PC-9 (cell line): Measurements from ENCODE around the gene ATXN1. TPM values are rescaled to one million over a fixed set of nuclear protein-coding genes. Genes with fewer than 3 reads are reported as not detected.

Experiments
- BruUV-seq: library from RNA; stranded (reverse); fragments of 400-500 nt; replicated peaks from 2 replicates; lab custom pipeline; 2021; lab: Mats Ljungman, UMichigan
- CTCF ChIA-PET: fragments of 300-600 bp; sonication (Branson Sonifier 250); formaldehyde crosslinking; loops from one replicate; lab custom pipeline; 2022; ENCODE audit warnings: antibody characterized with exemption; lab: Charles Lee
- POLR2A ChIA-PET: fragments of 300-600 bp; sonication (Branson Sonifier 250); formaldehyde crosslinking; loops from one replicate; lab custom pipeline; 2022; ENCODE audit warnings: antibody characterized with exemption; ENCODE audit not compliant: unreplicated experiment; lab: Charles Lee
- DNase-seq, 2 experiments: peaks; one replicate each; pipeline versions ENCODE4 v3.0.0 to v3.0.0-alpha.2; 2015 to 2022; ENCODE audit warnings: mixed read lengths in 1 of 2
- H2AFZ ChIP-seq: fragments of 200-600 bp; sonication (generic); 2 replicates; pipeline ENCODE4 v1.8.1; 2017; ENCODE audit warnings: antibody characterized with exemption
- H3F3A ChIP-seq: fragments of 200-600 bp; sonication (generic); 2 replicates; pipeline ENCODE4 v1.8.1; 2017; ENCODE audit warnings: antibody characterized with exemption, mild to moderate bottlenecking, low read depth; ENCODE audit not compliant: insufficient read depth
- H3K27ac ChIP-seq: fragments of 200-600 bp; sonication (generic); 2 replicates; pipeline ENCODE4 v1.6.1; 2016; ENCODE audit warnings: mixed run types
- H3K27me3 ChIP-seq: fragments of 200-600 bp; sonication (generic); 2 replicates; pipeline ENCODE4 v1.6.1; 2016; ENCODE audit warnings: low read depth, mixed run types; ENCODE audit not compliant: insufficient read depth
- H3K36me3 ChIP-seq: fragments of 200-600 bp; sonication (generic); 2 replicates; pipeline ENCODE4 v1.6.1; 2016; ENCODE audit warnings: low read depth, mixed run types
- H3K4me1 ChIP-seq: fragments of 200-600 bp; sonication (generic); replicated peaks from 2 replicates; pipeline ENCODE4 v1.6.1; 2016; ENCODE audit warnings: mixed run types; ENCODE audit not compliant: insufficient read depth
- H3K4me2 ChIP-seq: fragments of 200-600 bp; sonication (generic); 2 replicates; pipeline ENCODE4 v1.6.1; 2017; ENCODE audit warnings: mixed run types
- H3K4me3 ChIP-seq: fragments of 200-600 bp; sonication (generic); 2 replicates; pipeline ENCODE4 v1.6.1; 2016; ENCODE audit warnings: mixed run types
- H3K79me2 ChIP-seq: fragments of 200-600 bp; sonication (generic); 2 replicates; pipeline ENCODE4 v1.6.1; 2017; ENCODE audit warnings: low read depth, mixed run types
- H3K9me2 ChIP-seq: fragments of 200-600 bp; sonication (generic); 2 replicates; pipeline ENCODE4 v1.8.1; 2017; ENCODE audit warnings: mild to moderate bottlenecking; ENCODE audit not compliant: insufficient read depth
- H3K9me3 ChIP-seq: fragments of 200-600 bp; sonication (generic); 2 replicates; pipeline ENCODE4 v1.8.1; 2016; ENCODE audit warnings: low read depth; ENCODE audit not compliant: insufficient read depth
- H4K20me1 ChIP-seq: fragments of 200-600 bp; sonication (generic); 2 replicates; pipeline ENCODE4 v1.8.1; 2017; ENCODE audit not compliant: insufficient read depth
- EZH2 ChIP-seq: fragments of 200-600 bp; sonication (generic); IDR thresholded peaks from 2 replicates; pipeline ENCODE4 v1.8.0; 2017; ENCODE audit warnings: antibody characterized with exemption, low read depth
- intact Hi-C: fragments of 100-400 bp; cut with micrococcal nuclease; formaldehyde crosslinking; loops from one replicate; pipeline ENCODE4 v1.10.0; 2022; ENCODE audit not compliant: unreplicated experiment
- total RNA-seq: library from RNA; stranded (reverse); gene quantifications from 2 replicates; pipeline ENCODE4 v1.2.3, GENCODE V29; 2021
- TF ChIP-seq, protein P1 (sequence below): fragments of 200-600 bp; sonication (generic); conservative IDR thresholded peaks from 2 replicates; pipeline ENCODE4 v1.6.1; 2017; ENCODE audit warnings: mixed run types, antibody characterized with exemption, mild to moderate bottlenecking, moderate library complexity

ATXN1 gene
- total RNA-seq, 1 experiment from 2014 or later = 42.7 TPM

DNA sequence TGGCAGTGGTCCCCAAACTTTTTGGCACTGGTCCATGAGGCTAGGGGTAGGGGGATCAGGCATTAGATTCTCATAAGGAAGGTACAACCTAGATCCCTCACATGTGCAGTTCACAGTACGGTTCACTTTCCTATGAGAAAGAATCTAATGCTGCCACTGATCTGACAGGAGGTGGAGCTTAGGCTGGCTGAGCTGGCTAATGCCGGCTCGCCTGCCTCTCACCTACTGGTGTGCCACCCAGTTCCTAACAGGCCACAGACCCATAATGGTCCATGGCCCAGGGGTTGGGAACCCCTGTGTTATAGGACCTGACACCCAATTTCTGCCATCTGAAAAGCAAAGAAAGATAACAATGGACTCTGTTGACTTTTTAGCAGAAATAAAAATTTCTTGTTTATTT, 323.3 kb downstream of the ATXN1 start:
- H3K9me3 ChIP-seq = no peaks in the 10 kb centered on the region
- no TSS peak for BruUV-seq
- no peak overlapping the region for H2AFZ ChIP-seq
- no peaks in the 10 kb centered on the region for H3K79me2 ChIP-seq
- intact Hi-C loops = no loop called here
- H3K4me2 ChIP-seq = no peak overlapping the region
- ChIA-PET CTCF (interaction anchor here (0.6 kb wide), 1 partner anchor 325 kb away, joined by 10 read pairs; no protein-coding TSS in a partner anchor), POLR2A (no interaction called here)
- H3K27ac ChIP-seq = no peak overlapping the region
- peaks cover 6% of the 10 kb centered on the region for H3K4me1 ChIP-seq
- H3K36me3 ChIP-seq = no peaks in the 10 kb centered on the region
- TF ChIP-seq, protein P1, sequence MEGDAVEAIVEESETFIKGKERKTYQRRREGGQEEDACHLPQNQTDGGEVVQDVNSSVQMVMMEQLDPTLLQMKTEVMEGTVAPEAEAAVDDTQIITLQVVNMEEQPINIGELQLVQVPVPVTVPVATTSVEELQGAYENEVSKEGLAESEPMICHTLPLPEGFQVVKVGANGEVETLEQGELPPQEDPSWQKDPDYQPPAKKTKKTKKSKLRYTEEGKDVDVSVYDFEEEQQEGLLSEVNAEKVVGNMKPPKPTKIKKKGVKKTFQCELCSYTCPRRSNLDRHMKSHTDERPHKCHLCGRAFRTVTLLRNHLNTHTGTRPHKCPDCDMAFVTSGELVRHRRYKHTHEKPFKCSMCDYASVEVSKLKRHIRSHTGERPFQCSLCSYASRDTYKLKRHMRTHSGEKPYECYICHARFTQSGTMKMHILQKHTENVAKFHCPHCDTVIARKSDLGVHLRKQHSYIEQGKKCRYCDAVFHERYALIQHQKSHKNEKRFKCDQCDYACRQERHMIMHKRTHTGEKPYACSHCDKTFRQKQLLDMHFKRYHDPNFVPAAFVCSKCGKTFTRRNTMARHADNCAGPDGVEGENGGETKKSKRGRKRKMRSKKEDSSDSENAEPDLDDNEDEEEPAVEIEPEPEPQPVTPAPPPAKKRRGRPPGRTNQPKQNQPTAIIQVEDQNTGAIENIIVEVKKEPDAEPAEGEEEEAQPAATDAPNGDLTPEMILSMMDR = no peak
- no peak for TF ChIP-seq EZH2
- DNase-seq = no peak
- no peak overlapping the region for H3K4me3 ChIP-seq
- H3K9me2 ChIP-seq = no peaks in the 10 kb centered on the region
- H4K20me1 ChIP-seq = no peaks in the 10 kb centered on the region
- no peaks in the 10 kb centered on the region for H3F3A ChIP-seq
- H3K27me3 ChIP-seq = no peaks in the 10 kb centered on the region

DNA sequence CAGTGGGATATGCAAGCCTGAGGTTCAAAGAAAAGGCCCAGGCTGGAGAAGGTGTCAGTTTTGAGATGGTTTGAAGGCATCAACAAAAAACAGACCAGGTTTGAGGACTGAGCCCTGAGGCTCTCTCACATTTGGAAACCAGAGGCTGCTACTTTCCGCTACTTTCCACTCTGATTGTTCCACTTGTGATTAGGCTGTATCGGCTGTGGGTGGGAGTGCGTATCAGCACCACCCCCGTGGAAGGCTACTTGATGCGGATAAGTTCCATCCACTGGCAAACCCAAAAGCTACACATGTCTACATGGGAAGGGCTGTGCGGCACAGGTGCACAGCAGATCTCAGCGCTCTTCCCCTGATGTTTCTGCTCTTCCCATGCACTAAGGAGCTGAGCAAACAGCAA, 324.2 kb downstream of the ATXN1 start:
- H4K20me1 ChIP-seq = no peaks in the 10 kb centered on the region
- no peaks in the 10 kb centered on the region for H3K79me2 ChIP-seq
- ChIA-PET CTCF (no interaction called here), POLR2A (no interaction called here)
- peaks cover 6% of the 10 kb centered on the region for H3K4me1 ChIP-seq
- H3K27ac ChIP-seq = no peak overlapping the region
- no peaks in the 10 kb centered on the region for H3K36me3 ChIP-seq
- no peaks in the 10 kb centered on the region for H3F3A ChIP-seq
- no peaks in the 10 kb centered on the region for H3K27me3 ChIP-seq
- H3K4me2 ChIP-seq = no peak overlapping the region
- no peak overlapping the region for H2AFZ ChIP-seq
- DNase-seq = no peak
- intact Hi-C loops = no loop called here
- TF ChIP-seq, protein P1 = no peak
- no peak for TF ChIP-seq EZH2
- no peaks in the 10 kb centered on the region for H3K9me3 ChIP-seq
- no peak overlapping the region for H3K4me3 ChIP-seq
- H3K9me2 ChIP-seq = no peaks in the 10 kb centered on the region
- no TSS peak for BruUV-seq

DNA sequence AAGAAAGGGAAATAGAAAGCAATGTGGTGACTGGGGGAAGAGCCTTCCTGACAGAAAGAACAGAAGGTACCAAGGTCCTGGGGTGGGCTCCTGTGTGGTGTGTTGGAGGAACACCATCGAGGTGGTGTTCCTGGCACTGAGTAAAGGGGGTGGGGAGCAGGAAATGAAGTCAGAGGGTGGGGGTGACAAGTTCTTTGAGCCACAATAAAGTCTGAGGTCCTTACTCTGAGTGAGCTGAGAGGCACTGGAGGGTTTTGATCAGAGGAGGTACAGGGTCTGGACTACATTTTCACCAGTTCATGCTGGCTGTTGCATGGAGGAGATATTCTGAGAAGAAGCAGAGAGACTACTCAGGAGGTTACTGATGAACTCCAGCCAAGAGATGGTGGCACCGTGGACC, 324.7 kb downstream of the ATXN1 start:
- DNase-seq = no peak
- Histone ChIP-seq H3K79me2 (no peaks in the 10 kb centered on the region), H3K4me2 (no peak overlapping the region), H3K9me2 (no peaks in the 10 kb centered on the region), H3K36me3 (no peaks in the 10 kb centered on the region), H3K4me1 (peaks cover 6% of the 10 kb centered on the region), H3K27ac (no peak overlapping the region), H3K4me3 (no peak overlapping the region), H2AFZ (no peak overlapping the region), H3K27me3 (no peaks in the 10 kb centered on the region), H3F3A (no peaks in the 10 kb centered on the region), H4K20me1 (no peaks in the 10 kb centered on the region), H3K9me3 (no peaks in the 10 kb centered on the region)
- ChIA-PET CTCF (no interaction called here), POLR2A (no interaction called here)
- BruUV-seq = no TSS peak
- no peak for TF ChIP-seq EZH2
- TF ChIP-seq, protein P1 = no peak
- intact Hi-C loops = no loop called here
